H1 (cell line): Measurements from ENCODE around the gene GPR161. TPM values are rescaled to one million over a fixed set of nuclear protein-coding genes. Genes with fewer than 3 reads are reported as not detected.

Experiments used
- CTCF ChIA-PET: fragments of 300-600 bp; sonication (Branson Sonifier 250); formaldehyde crosslinking; loops from one replicate; lab custom pipeline; 2021; ENCODE audit not compliant: partially characterized antibody; lab: Charles Lee
- POLR2A ChIA-PET: fragments of 300-600 bp; sonication (Branson Sonifier 250); formaldehyde crosslinking; loops from one replicate; lab custom pipeline; 2021; ENCODE audit warnings: inconsistent platforms; ENCODE audit not compliant: partially characterized antibody; lab: Charles Lee
- DNase-seq, 2 experiments: peaks; one replicate each; pipeline versions ENCODE4 v3.0.0 to v3.0.0-alpha.2; 2010 to 2022; ENCODE audit warnings: low spot score in 2 of 2, low read depth in 1 of 2, mixed read lengths in 1 of 2
- FAIRE-seq: peaks from 2 replicates; lab custom pipeline; 2011; peaks lifted over from hg19 to GRCh38; lab: Jason Lieb, UNC
- H2AFZ ChIP-seq: 2 replicates; pipeline ENCODE4 v1.8.1; 2012; ENCODE audit warnings: low read length, inconsistent platforms
- H2AK5ac ChIP-seq: 2 replicates; pipeline ENCODE4 v1.6.1; 2013; ENCODE audit warnings: low read depth, low read length
- H2BK120ac ChIP-seq: replicated peaks from 2 replicates; pipeline ENCODE3; 2013; ENCODE audit warnings: low read depth, low read length, inconsistent platforms
- H2BK12ac ChIP-seq: 2 replicates; pipeline ENCODE4 v1.6.1; 2013; ENCODE audit warnings: low read depth, low read length
- H2BK15ac ChIP-seq: 2 replicates; pipeline ENCODE4 v1.6.1; 2013; ENCODE audit warnings: low read length
- H2BK20ac ChIP-seq: 2 replicates; pipeline ENCODE4 v1.6.1; 2013; ENCODE audit warnings: low read length
- H2BK5ac ChIP-seq: 2 replicates; pipeline ENCODE4 v1.6.1; 2013; ENCODE audit warnings: low read depth, low read length
- H3K14ac ChIP-seq: 2 replicates; pipeline ENCODE4 v1.6.1; 2013; ENCODE audit warnings: inconsistent platforms; ENCODE audit not compliant: insufficient read length
- H3K18ac ChIP-seq: 2 replicates; pipeline ENCODE4 v1.6.1; 2013; ENCODE audit warnings: low read length; ENCODE audit errors: extremely low read depth
- H3K23ac ChIP-seq: 2 replicates; pipeline ENCODE4 v1.6.1; 2013; ENCODE audit warnings: inconsistent platforms; ENCODE audit not compliant: insufficient read length
- H3K23me2 ChIP-seq: 2 replicates; pipeline ENCODE4 v1.6.1; 2013; ENCODE audit warnings: low read depth, low read length
- H3K27ac ChIP-seq: 2 replicates; pipeline ENCODE4 v1.6.1; 2011; ENCODE audit warnings: low read depth, low read length, inconsistent platforms
- H3K27me3 ChIP-seq, 4 experiments: replicated peaks in 1 of 4; 1 replicate in 1 of 4; 2 replicates in 3 of 4; pipeline versions ENCODE4 v1.6.1 to v1.8.1; 2011 to 2013; ENCODE audit warnings: low read length in 3 of 4, mild to moderate bottlenecking in 3 of 4, inconsistent platforms in 2 of 4, mixed read lengths in 2 of 4, moderate library complexity in 1 of 4; ENCODE audit not compliant: control insufficient read depth in 3 of 4, insufficient read depth in 3 of 4; ENCODE audit errors: extremely low read depth in 1 of 4
- H3K36me3 ChIP-seq, 4 experiments: 2 replicates each; pipeline versions ENCODE4 v1.6.1 to v1.8.1; 2011 to 2013; ENCODE audit warnings: mild to moderate bottlenecking in 4 of 4, low read length in 3 of 4, moderate library complexity in 2 of 4, control low read depth in 1 of 4, inconsistent platforms in 1 of 4; ENCODE audit not compliant: insufficient read depth in 4 of 4, control insufficient read depth in 2 of 4
- H3K4ac ChIP-seq: replicated peaks from 2 replicates; pipeline ENCODE3; 2013; ENCODE audit warnings: low read length, low read depth, mixed read lengths, inconsistent platforms; ENCODE audit not compliant: insufficient read length
- H3K4me1 ChIP-seq, 4 experiments: replicated peaks in 1 of 4; 1 replicate in 1 of 4; 2 replicates in 3 of 4; pipeline versions ENCODE4 v1.6.1 to v1.8.1; 2011 to 2013; ENCODE audit warnings: low read length in 3 of 4, inconsistent platforms in 2 of 4, mixed read lengths in 1 of 4; ENCODE audit not compliant: insufficient read depth in 4 of 4, control insufficient read depth in 3 of 4
- H3K4me2 ChIP-seq, 2 experiments: 2 replicates each; pipeline versions ENCODE4 v1.6.1 to v1.8.1; 2011 to 2013; ENCODE audit warnings: low read depth in 2 of 2, low read length in 2 of 2, control low read depth in 1 of 2, inconsistent platforms in 1 of 2, mild to moderate bottlenecking in 1 of 2; ENCODE audit not compliant: insufficient read depth in 1 of 2
- H3K4me3 ChIP-seq, 4 experiments: fragments of 200-600, 300-600 bp in 1 of 4; sonication (generic), shearing (Covaris generic), sonication (Bioruptor Twin) in 1 of 4; 2 replicates each; pipeline versions ENCODE4 v1.5.1 to v1.8.1; 2011 to 2016; ENCODE audit warnings: low read length in 4 of 4, low read depth in 3 of 4, control low read depth in 2 of 4, inconsistent platforms in 2 of 4, mild to moderate bottlenecking in 2 of 4, mixed read lengths in 1 of 4, moderate library complexity in 1 of 4; ENCODE audit not compliant: insufficient read depth in 2 of 4; ENCODE audit errors: extremely low read depth in 1 of 4
- H3K56ac ChIP-seq: replicated peaks from 2 replicates; pipeline ENCODE3; 2013; ENCODE audit warnings: low read depth, mild to moderate bottlenecking, mixed read lengths, low read length, inconsistent platforms; ENCODE audit not compliant: insufficient read length
- H3K79me1 ChIP-seq: 2 replicates; pipeline ENCODE4 v1.6.1; 2013; ENCODE audit warnings: low read depth, low read length, control low read depth
- H3K79me2 ChIP-seq, 2 experiments: 2 replicates each; pipeline versions ENCODE4 v1.6.1 to v1.8.1; 2012 to 2013; ENCODE audit warnings: low read length in 2 of 2, mild to moderate bottlenecking in 2 of 2, inconsistent platforms in 1 of 2; ENCODE audit not compliant: insufficient read depth in 2 of 2, control insufficient read depth in 1 of 2
- H3K9ac ChIP-seq, 4 experiments: replicated peaks in 1 of 4; 1 replicate in 1 of 4; 2 replicates in 3 of 4; pipeline versions ENCODE4 v1.6.1 to v1.8.1; 2011 to 2013; ENCODE audit warnings: low read depth in 3 of 4, low read length in 3 of 4, control low read depth in 2 of 4, mild to moderate bottlenecking in 2 of 4, moderate library complexity in 2 of 4, inconsistent platforms in 1 of 4; ENCODE audit errors: extremely low read depth in 1 of 4
- H3K9me3 ChIP-seq, 2 experiments: 2 replicates each; pipeline versions ENCODE4 v1.6.1 to v1.8.1; 2012 to 2013; ENCODE audit warnings: mild to moderate bottlenecking in 2 of 2, moderate library complexity in 2 of 2, control low read depth in 1 of 2, inconsistent platforms in 1 of 2, low read depth in 1 of 2, low read length in 1 of 2, mixed read lengths in 1 of 2; ENCODE audit not compliant: insufficient read depth in 2 of 2
- H4K20me1 ChIP-seq, 2 experiments: replicated peaks in 1 of 2; 2 replicates each; pipeline versions ENCODE3 to v1.8.1; 2011 to 2013; ENCODE audit warnings: inconsistent platforms in 2 of 2, low read length in 2 of 2, mild to moderate bottlenecking in 1 of 2; ENCODE audit not compliant: insufficient read depth in 2 of 2, control insufficient read depth in 1 of 2
- H4K5ac ChIP-seq: 2 replicates; pipeline ENCODE4 v1.6.1; 2013; ENCODE audit warnings: low read length, low read depth, mixed read lengths, inconsistent platforms; ENCODE audit not compliant: insufficient read length
- H4K8ac ChIP-seq: 2 replicates; pipeline ENCODE4 v1.8.0; 2013; ENCODE audit warnings: mild to moderate bottlenecking, moderate library complexity, low read length, inconsistent platforms; ENCODE audit not compliant: insufficient read depth; ENCODE audit errors: extremely low read depth
- H4K91ac ChIP-seq: replicated peaks from 2 replicates; pipeline ENCODE3; 2013; ENCODE audit warnings: low read length, mixed read lengths, inconsistent platforms; ENCODE audit not compliant: insufficient read length
- SAP30 ChIP-seq: fragments of 300-600 bp; sonication (generic); IDR thresholded peaks from 2 replicates; pipeline ENCODE4 v1.7.1; 2012; ENCODE audit warnings: low read length, moderate library complexity, mild to moderate bottlenecking, inconsistent platforms; ENCODE audit not compliant: insufficient read depth, insufficient replicate concordance
- SP4 ChIP-seq: IDR thresholded peaks from 2 replicates; pipeline ENCODE4 v1.6.1; 2012; ENCODE audit warnings: low read length, inconsistent platforms
- WGBS, 2 experiments: shearing (Covaris generic) in 1 of 2; methylation state at CpG; one replicate each; pipeline versions ENCODE4 v1.1.6 to v1.1.7; 2013 to 2015; ENCODE audit warnings: low lambda C conversion rate in 2 of 2, mixed read lengths in 2 of 2, inconsistent platforms in 1 of 2, low coverage in 1 of 2, missing lambda C conversion rate in 1 of 2; ENCODE audit not compliant: insufficient replicate concordance in 2 of 2, insufficient coverage in 1 of 2, insufficient read length in 1 of 2; ENCODE audit errors: extremely low coverage in 1 of 2, missing lambda C conversion rate in 1 of 2; 5-methylcytosine and 5-hydroxymethylcytosine counted together
- polyA plus RNA-seq, 7 experiments: library from polyadenylated mRNA; depleted of rRNA in 3 of 7; stranded (reverse) in 5 of 7; unstranded in 2 of 7; fragments of >200 nt in 5 of 7; fragments of 200-250 nt in 2 of 7; gene quantifications; 1 replicate in 5 of 7; 2 replicates in 1 of 7; 4 replicates in 1 of 7; pipeline versions ENCODE4 v1.2.1 to v1.2.3, GENCODE V29; 2011 to 2013; ENCODE audit warnings: missing spikeins in 2 of 7, mixed read lengths in 2 of 7
- total RNA-seq: library from RNA; stranded (reverse); fragmentation: NEBNext Ultra II Directional; extraction: Animal tissue kit (Norgen Biotek cat#: 25700); gene quantifications from 2 replicates; pipeline ENCODE4 v1.2.1, GENCODE V29; 2021

Gene GPR161
- total and polyA plus RNA-seq, 2 of the 8 experiments (the other 6 are each of a cell fraction or from before 2014, with no cell fraction given), result 13.7 to 16.8 TPM

GRCh38 chr1:168054117-168054516, 82.6 kb downstream of the GPR161 start:
- no peak overlapping the region for H2BK15ac ChIP-seq
- TF ChIP-seq SAP30, result no peak
- no peak for TF ChIP-seq SP4
- no peak overlapping the region for H3K4me3 ChIP-seq
- no peaks in the 10 kb centered on the region for H3K27me3 ChIP-seq
- no peaks in the 10 kb centered on the region for H3K79me1 ChIP-seq
- H3K9me3 ChIP-seq, result no peaks in the 10 kb centered on the region
- no peak overlapping the region for H4K5ac ChIP-seq
- no peak overlapping the region for H4K8ac ChIP-seq
- no peak overlapping the region for H3K4ac ChIP-seq
- H4K91ac ChIP-seq, result no peak overlapping the region
- no peak overlapping the region for H2AFZ ChIP-seq
- H2BK5ac ChIP-seq, result no peak overlapping the region
- H3K18ac ChIP-seq, result no peak overlapping the region
- 86% methylated on average over 3 of the region's 3 CpGs; no CpG with 5 or more reads in 1 of the 2 experiments for WGBS, 2 experiments
- H3K23ac ChIP-seq, result no peak overlapping the region
- no peaks in the 10 kb centered on the region for H3K4me1 ChIP-seq
- ChIA-PET CTCF (interaction anchor here (1.3 to 2.8 kb wide), 2 partner anchors 28 to 83 kb away, joined by 3 to 14 read pairs; no protein-coding TSS in a partner anchor), POLR2A (interaction anchor here (1.2 kb wide), 2 partner anchors 10 to 118 kb away, joined by 3 to 4 read pairs; partner anchors contain the start of genes DCAF6 and MPC2)
- H2BK120ac ChIP-seq, result no peak overlapping the region
- H3K56ac ChIP-seq, result no peak overlapping the region
- H3K9ac ChIP-seq, result no peak overlapping the region
- no peak overlapping the region for H3K4me2 ChIP-seq
- FAIRE-seq (no peak), DNase-seq (no peak)
- no peaks in the 10 kb centered on the region for H3K23me2 ChIP-seq
- no peaks in the 10 kb centered on the region for H4K20me1 ChIP-seq
- H2AK5ac ChIP-seq, result no peak overlapping the region
- H3K14ac ChIP-seq, result no peak overlapping the region
- no peak overlapping the region for H2BK20ac ChIP-seq
- peaks cover 0 to 2% (median 0%) of the 10 kb centered on the region in 4 experiments; a peak in 1 of 8 replicates for H3K36me3 ChIP-seq
- H3K27ac ChIP-seq, result no peak overlapping the region
- H2BK12ac ChIP-seq, result no peak overlapping the region
- no peaks in the 10 kb centered on the region for H3K79me2 ChIP-seq
